ENCODE results near the gene DISP2. TPM values are rescaled to one million over a fixed set of nuclear protein-coding genes. Genes with fewer than 3 reads are reported as not detected.

Gene DISP2
- total RNA-seq, 1 donor from 2014 or later = 3.7 TPM

DNA sequence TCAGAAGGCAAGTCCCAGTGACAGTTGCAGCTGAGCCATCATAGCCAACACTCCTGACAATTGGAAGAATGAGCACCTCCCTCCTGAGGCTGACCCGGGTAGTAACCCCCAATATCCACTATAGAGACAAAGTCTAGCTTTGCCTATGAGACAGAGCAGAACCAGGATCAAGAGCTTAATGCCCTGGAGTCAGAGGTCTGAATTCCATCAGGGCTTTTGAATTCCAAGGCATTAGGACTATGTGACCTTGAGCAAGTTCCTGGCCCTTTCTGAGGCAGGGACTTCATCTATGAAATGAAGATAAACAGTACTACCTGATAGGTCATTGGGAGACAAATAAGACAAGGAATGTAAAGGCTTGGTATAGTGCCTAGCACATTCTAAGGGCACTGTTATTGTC is 37.6 kb upstream of the DISP2 start:
- H3K9me3 Mint-ChIP-seq (ENCODE audit: unreplicated experiment) = peaks cover 2% of the 10 kb centered on the region
- peaks cover 14% of the 10 kb centered on the region for H3K4me1 Mint-ChIP-seq (ENCODE audit: low read depth, unreplicated experiment)
- FAIRE-seq (no peak), DNase-seq (ENCODE audit: low read depth) (no peak)
- Histone ChIP-seq H3K4me3 (ENCODE audit: insufficient read depth, low read depth, low read length) (no peak overlapping the region), H3K79me2 (ENCODE audit: insufficient read depth, low read length) (peaks cover 12% of the 10 kb centered on the region), H2AFZ (ENCODE audit: low read depth, low read length) (no peak overlapping the region), H4K20me1 (ENCODE audit: insufficient read depth, low read length) (peaks cover 8% of the 10 kb centered on the region), H3K9ac (ENCODE audit: low read length) (no peak overlapping the region), H3K36me3 (ENCODE audit: insufficient read depth, low read length) (no peaks in the 10 kb centered on the region), H3K9me3 (ENCODE audit: insufficient read depth, low read depth, low read length) (no peaks in the 10 kb centered on the region), H3K27ac (ENCODE audit: low read depth, low read length) (no peak overlapping the region), H3K4me1 (ENCODE audit: insufficient read depth, low read length) (peaks cover 18% of the 10 kb centered on the region), H3K27me3 (ENCODE audit: insufficient read depth, low read length) (no peaks in the 10 kb centered on the region), H3K4me2 (ENCODE audit: low read length) (no peak overlapping the region)
- no peak overlapping the region for H3K27ac Mint-ChIP-seq (ENCODE audit: unreplicated experiment)
- no peaks in the 10 kb centered on the region for H3K36me3 Mint-ChIP-seq (ENCODE audit: low read depth, unreplicated experiment)
- TF ChIP-seq, protein P1, sequence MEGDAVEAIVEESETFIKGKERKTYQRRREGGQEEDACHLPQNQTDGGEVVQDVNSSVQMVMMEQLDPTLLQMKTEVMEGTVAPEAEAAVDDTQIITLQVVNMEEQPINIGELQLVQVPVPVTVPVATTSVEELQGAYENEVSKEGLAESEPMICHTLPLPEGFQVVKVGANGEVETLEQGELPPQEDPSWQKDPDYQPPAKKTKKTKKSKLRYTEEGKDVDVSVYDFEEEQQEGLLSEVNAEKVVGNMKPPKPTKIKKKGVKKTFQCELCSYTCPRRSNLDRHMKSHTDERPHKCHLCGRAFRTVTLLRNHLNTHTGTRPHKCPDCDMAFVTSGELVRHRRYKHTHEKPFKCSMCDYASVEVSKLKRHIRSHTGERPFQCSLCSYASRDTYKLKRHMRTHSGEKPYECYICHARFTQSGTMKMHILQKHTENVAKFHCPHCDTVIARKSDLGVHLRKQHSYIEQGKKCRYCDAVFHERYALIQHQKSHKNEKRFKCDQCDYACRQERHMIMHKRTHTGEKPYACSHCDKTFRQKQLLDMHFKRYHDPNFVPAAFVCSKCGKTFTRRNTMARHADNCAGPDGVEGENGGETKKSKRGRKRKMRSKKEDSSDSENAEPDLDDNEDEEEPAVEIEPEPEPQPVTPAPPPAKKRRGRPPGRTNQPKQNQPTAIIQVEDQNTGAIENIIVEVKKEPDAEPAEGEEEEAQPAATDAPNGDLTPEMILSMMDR (IDR thresholded peaks at IDR 0.05; ENCODE audit: insufficient read depth, low read depth, low read length) = no peak
- no peak for TF ChIP-seq EZH2 (IDR thresholded peaks at IDR 0.05; ENCODE audit: insufficient read depth, low read length)
- peaks cover 7% of the 10 kb centered on the region for H3K27me3 Mint-ChIP-seq (ENCODE audit: low read depth, unreplicated experiment)
- no peak overlapping the region for H3K4me3 Mint-ChIP-seq (ENCODE audit: unreplicated experiment)

GRCh38 chr15:40320931-40321371 is 37.1 kb upstream of the DISP2 start:
- TF ChIP-seq EZH2 (IDR thresholded peaks at IDR 0.05; ENCODE audit: insufficient read depth, low read length) = no peak
- TF ChIP-seq, protein P1 (IDR thresholded peaks at IDR 0.05; ENCODE audit: insufficient read depth, low read depth, low read length) = peak; percentile 96
- Histone ChIP-seq H3K9me3 (ENCODE audit: insufficient read depth, low read depth, low read length) (no peaks in the 10 kb centered on the region), H3K4me2 (ENCODE audit: low read length) (no peak overlapping the region), H3K79me2 (ENCODE audit: insufficient read depth, low read length) (peaks cover 17% of the 10 kb centered on the region), H3K4me1 (ENCODE audit: insufficient read depth, low read length) (peaks cover 23% of the 10 kb centered on the region), H4K20me1 (ENCODE audit: insufficient read depth, low read length) (peaks cover 14% of the 10 kb centered on the region), H3K27ac (ENCODE audit: low read depth, low read length) (no peak overlapping the region), H3K4me3 (ENCODE audit: insufficient read depth, low read depth, low read length) (no peak overlapping the region), H2AFZ (ENCODE audit: low read depth, low read length) (no peak overlapping the region), H3K9ac (ENCODE audit: low read length) (no peak overlapping the region), H3K27me3 (ENCODE audit: insufficient read depth, low read length) (no peaks in the 10 kb centered on the region), H3K36me3 (ENCODE audit: insufficient read depth, low read length) (no peaks in the 10 kb centered on the region)
- peaks cover 18% of the 10 kb centered on the region for H3K4me1 Mint-ChIP-seq (ENCODE audit: low read depth, unreplicated experiment)
- DNase-seq (ENCODE audit: low read depth) = no peak
- no peak overlapping the region for H3K4me3 Mint-ChIP-seq (ENCODE audit: unreplicated experiment)
- no peak overlapping the region for H3K27ac Mint-ChIP-seq (ENCODE audit: unreplicated experiment)
- H3K27me3 Mint-ChIP-seq (ENCODE audit: low read depth, unreplicated experiment) = peaks cover 7% of the 10 kb centered on the region
- H3K9me3 Mint-ChIP-seq (ENCODE audit: unreplicated experiment) = peaks cover 2% of the 10 kb centered on the region
- H3K36me3 Mint-ChIP-seq (ENCODE audit: low read depth, unreplicated experiment) = no peaks in the 10 kb centered on the region
- no peak for FAIRE-seq

DNA sequence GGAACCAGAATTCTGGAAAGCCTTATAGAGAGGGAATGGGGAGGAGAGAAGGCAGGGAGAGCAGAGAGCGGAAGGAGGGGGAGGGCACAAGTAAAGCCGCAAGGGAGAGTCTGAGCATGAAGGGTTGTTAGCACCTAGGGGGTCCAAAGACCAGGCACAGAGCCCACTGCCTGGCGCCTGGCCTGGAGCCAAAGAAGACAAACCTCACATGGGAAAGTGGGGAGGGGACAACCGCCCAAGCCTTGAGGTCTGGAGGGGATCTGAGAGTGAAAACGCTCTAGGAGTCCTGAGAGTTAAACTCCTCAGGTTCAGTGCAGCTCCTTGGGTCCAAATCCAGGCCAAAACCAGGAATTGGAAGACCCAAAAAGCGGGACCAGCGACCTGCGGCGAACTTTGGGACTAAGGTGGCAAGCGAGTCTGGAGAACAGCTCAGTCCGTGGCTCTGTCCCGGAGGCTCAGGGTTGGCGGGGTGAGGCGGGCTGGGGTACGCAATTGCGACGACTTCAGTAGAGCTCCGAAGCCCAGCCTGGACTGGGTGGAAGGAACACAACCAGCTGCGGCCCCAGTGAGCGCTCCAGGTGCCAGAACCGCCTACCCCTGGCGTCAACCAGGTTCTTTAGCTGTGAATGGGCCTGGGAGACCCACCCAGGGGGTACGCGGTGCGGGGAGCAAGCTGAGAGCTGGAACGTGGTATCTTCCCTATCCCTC is 35.3 kb upstream of the DISP2 start:
- peaks cover 2% of the 10 kb centered on the region for H3K9me3 Mint-ChIP-seq (ENCODE audit: unreplicated experiment)
- Histone ChIP-seq H3K4me1 (ENCODE audit: insufficient read depth, low read length) (peaks cover 29% of the 10 kb centered on the region), H3K36me3 (ENCODE audit: insufficient read depth, low read length) (peaks cover 6% of the 10 kb centered on the region), H3K4me2 (ENCODE audit: low read length) (peak overlapping the region; percentile 83), H3K27ac (ENCODE audit: low read depth, low read length) (no peak overlapping the region), H3K79me2 (ENCODE audit: insufficient read depth, low read length) (peaks cover 25% of the 10 kb centered on the region), H4K20me1 (ENCODE audit: insufficient read depth, low read length) (peaks cover 21% of the 10 kb centered on the region), H3K4me3 (ENCODE audit: insufficient read depth, low read depth, low read length) (peak overlapping the region; percentile 17), H3K9ac (ENCODE audit: low read length) (no peak overlapping the region), H2AFZ (ENCODE audit: low read depth, low read length) (peak overlapping the region; percentile 42), H3K27me3 (ENCODE audit: insufficient read depth, low read length) (no peaks in the 10 kb centered on the region), H3K9me3 (ENCODE audit: insufficient read depth, low read depth, low read length) (no peaks in the 10 kb centered on the region)
- H3K36me3 Mint-ChIP-seq (ENCODE audit: low read depth, unreplicated experiment) = peaks cover 2% of the 10 kb centered on the region
- FAIRE-seq (no peak), DNase-seq (ENCODE audit: low read depth) (no peak)
- peak overlapping the region; percentile 77 for H3K4me3 Mint-ChIP-seq (ENCODE audit: unreplicated experiment)
- H3K27me3 Mint-ChIP-seq (ENCODE audit: low read depth, unreplicated experiment) = no peaks in the 10 kb centered on the region
- H3K4me1 Mint-ChIP-seq (ENCODE audit: low read depth, unreplicated experiment) = peaks cover 34% of the 10 kb centered on the region
- TF ChIP-seq, protein P1 (IDR thresholded peaks at IDR 0.05; ENCODE audit: insufficient read depth, low read depth, low read length) = no peak
- TF ChIP-seq EZH2 (IDR thresholded peaks at IDR 0.05; ENCODE audit: insufficient read depth, low read length) = no peak
- peak overlapping the region; percentile 26 for H3K27ac Mint-ChIP-seq (ENCODE audit: unreplicated experiment)
